ENCODE measurements around the gene HECTD4.

The HECTD4 gene

GRCh38 chr12:112124918-112125249, 257.3 kb downstream of the HECTD4 start:
- H3K27ac Mint-ChIP-seq: peak overlapping the region; percentile 77 to 92 (median 86)
- no peaks in the 10 kb centered on the region for H3K36me3 Mint-ChIP-seq (ENCODE audit: low read depth)
- TF ChIP-seq, protein P1, sequence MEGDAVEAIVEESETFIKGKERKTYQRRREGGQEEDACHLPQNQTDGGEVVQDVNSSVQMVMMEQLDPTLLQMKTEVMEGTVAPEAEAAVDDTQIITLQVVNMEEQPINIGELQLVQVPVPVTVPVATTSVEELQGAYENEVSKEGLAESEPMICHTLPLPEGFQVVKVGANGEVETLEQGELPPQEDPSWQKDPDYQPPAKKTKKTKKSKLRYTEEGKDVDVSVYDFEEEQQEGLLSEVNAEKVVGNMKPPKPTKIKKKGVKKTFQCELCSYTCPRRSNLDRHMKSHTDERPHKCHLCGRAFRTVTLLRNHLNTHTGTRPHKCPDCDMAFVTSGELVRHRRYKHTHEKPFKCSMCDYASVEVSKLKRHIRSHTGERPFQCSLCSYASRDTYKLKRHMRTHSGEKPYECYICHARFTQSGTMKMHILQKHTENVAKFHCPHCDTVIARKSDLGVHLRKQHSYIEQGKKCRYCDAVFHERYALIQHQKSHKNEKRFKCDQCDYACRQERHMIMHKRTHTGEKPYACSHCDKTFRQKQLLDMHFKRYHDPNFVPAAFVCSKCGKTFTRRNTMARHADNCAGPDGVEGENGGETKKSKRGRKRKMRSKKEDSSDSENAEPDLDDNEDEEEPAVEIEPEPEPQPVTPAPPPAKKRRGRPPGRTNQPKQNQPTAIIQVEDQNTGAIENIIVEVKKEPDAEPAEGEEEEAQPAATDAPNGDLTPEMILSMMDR (IDR thresholded peaks at IDR 0.05; ENCODE audit: unreplicated experiment in 3 of 3): no peak
- H3K4me3 Mint-ChIP-seq: peak overlapping the region; percentile 83 to 90 (median 83)
- no peaks in the 10 kb centered on the region for H3K27me3 Mint-ChIP-seq (ENCODE audit: low read depth)
- peaks cover 38% of the 10 kb centered on the region for H3K4me1 Mint-ChIP-seq
- no peaks in the 10 kb centered on the region for H3K9me3 Mint-ChIP-seq

DNA sequence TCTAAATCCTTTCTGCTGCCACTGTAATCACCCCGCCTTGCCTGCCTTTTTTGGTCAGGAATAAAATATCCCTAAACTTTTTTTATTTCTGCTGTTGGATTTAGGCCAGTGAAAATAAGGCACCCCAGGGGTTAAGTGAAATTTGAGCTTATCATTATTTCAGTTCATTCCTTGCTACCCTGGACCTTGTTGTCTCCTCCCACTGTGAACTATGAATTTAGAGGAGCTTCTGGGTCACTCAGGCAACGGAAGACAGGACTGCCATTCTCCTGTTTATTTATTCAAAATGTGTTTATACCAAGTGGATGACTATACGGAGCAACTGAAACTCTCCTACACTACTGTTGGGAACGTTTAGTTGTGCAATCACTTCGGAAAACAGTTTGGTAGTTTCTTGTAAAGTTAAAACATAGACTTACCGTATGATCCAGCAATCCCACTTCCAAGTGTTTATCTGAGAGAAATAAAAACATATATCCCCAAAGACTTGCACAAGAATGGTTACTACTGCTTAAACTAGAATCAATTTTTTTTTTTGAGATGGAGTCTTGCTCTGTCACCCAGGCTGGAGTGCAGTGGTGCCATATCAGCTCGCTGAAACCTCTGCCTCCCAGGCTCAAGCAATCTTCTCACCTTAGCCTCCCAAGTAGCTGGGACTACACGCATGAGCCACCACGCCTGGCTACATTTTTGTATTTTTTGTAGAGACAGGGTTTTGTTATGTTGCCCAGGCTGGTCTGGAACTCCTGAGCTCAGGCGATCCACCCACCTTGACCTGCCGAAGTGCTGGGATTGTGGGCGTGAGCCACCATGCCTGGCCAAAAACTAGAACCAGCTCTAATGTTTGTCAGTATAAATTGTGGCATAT, 259.2 kb downstream of the HECTD4 start:
- peak overlapping the region; percentile 84 to 93 (median 92) for H3K27ac Mint-ChIP-seq
- peaks cover 38% of the 10 kb centered on the region for H3K4me1 Mint-ChIP-seq
- H3K27me3 Mint-ChIP-seq (ENCODE audit: low read depth): no peaks in the 10 kb centered on the region
- TF ChIP-seq, protein P1 (IDR thresholded peaks at IDR 0.05; ENCODE audit: unreplicated experiment in 3 of 3): no peak
- peak overlapping the region in 2 of 3 experiments; percentile 48 to 65 for H3K4me3 Mint-ChIP-seq
- no peaks in the 10 kb centered on the region for H3K36me3 Mint-ChIP-seq (ENCODE audit: low read depth)
- no peaks in the 10 kb centered on the region for H3K9me3 Mint-ChIP-seq

DNA sequence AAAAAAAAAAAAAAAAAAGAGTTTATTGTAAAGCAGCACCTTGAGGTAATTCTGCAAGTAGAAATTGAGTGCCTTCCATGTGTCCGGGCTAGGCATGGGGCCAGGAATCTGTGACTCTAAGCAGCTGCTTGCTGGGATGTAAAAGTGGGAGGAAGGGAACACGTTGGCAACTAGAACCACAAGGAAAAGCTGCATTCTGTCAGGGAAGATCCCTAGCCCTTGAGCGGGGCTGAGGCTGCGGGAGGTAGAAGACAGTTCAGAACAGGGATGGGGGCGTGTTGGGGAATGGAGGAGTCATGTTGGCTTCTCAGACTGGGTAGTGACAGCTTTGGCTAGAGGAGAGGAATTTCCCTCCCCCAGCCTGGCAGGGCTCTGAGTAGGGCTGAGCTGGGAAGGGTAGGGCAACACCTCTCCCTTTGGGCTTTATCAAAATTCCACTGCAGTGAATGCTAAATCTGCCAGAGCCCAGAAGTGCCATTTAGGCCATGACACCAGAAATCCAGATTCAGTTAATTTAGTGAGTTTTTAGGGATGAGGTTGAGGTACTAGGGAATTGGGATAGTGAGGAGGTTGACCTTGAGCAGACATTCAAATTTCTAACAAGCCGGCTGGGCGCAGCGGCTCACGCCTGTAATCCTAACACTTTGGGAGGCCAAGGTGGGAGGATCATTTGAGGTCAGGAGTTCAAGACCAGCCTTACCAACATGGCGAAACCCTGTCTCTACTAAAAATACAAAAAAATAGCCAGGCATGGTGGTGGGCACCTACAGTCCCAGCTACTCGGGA, 260.3 kb downstream of the HECTD4 start:
- Mint-ChIP-seq H3K27ac (peak overlapping the region; percentile 84 to 92 (median 91)), H3K36me3 (ENCODE audit: low read depth) (no peaks in the 10 kb centered on the region), H3K9me3 (no peaks in the 10 kb centered on the region), H3K4me1 (peaks cover 37% of the 10 kb centered on the region), H3K27me3 (ENCODE audit: low read depth) (no peaks in the 10 kb centered on the region), H3K4me3 (peak overlapping the region; percentile 38 to 73 (median 54))
- TF ChIP-seq, protein P1 (IDR thresholded peaks at IDR 0.05; ENCODE audit: unreplicated experiment in 3 of 3): no peak

- Mint-ChIP-seq H3K4me1 (peaks cover 25% of the 10 kb centered on the region), H3K9me3 (no peaks in the 10 kb centered on the region), H3K36me3 (ENCODE audit: low read depth) (no peaks in the 10 kb centered on the region), H3K27ac (peak overlapping the region in 1 of 3 experiments; percentile 56), H3K27me3 (ENCODE audit: low read depth) (no peaks in the 10 kb centered on the region), H3K4me3 (no peak overlapping the region)
- TF ChIP-seq, protein P1 (IDR thresholded peaks at IDR 0.05; ENCODE audit: unreplicated experiment in 3 of 3): no peak
These were observed 264.5 kb downstream of the HECTD4 start for GRCh38 chr12:112117685-112118084.

DNA sequence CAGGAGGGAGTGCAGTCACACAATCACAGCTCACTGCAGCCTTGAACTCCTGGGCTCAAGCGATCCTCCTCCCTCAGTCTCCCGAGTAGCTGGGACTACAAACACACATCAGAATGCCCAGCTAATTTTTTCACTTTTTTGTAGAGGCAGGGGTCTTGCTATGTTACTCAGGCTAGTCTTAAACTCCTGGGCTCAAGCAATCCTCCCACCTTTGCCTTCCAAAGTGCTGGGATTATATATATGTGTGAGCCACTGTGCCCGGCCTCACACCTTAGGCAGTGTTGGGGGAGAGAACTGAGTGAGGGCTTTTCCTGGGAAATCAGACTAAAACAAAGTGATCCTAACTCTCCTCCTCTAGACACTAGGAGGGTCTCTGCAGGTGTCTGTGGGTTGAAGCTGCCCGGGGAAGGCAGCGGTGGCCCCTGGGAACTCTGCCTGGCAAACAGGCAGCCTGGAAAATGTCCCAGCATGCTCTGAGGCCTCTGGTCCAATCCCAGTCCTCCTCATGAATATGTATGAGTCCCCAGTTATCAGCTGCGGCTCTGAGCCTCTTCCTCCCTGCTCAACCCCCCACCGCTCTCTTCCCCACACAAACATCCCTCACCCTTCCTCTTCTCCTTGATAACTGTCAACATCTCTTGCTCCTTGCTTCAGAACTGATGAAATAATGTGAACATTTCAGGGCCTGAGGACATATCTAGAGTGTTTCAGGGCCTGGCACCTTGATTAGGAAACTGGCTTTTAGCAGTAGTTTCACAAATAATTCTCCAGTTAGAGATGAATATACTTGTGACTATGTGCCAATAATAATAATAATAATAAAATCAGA, 265.8 kb downstream of the HECTD4 start:
- H3K27ac Mint-ChIP-seq: peak overlapping the region; percentile 59 to 92 (median 88)
- H3K9me3 Mint-ChIP-seq: no peaks in the 10 kb centered on the region
- peak overlapping the region in 2 of 3 experiments; percentile 14 to 15 for H3K4me3 Mint-ChIP-seq
- peaks cover 21% of the 10 kb centered on the region for H3K4me1 Mint-ChIP-seq
- TF ChIP-seq, protein P1 (IDR thresholded peaks at IDR 0.05; ENCODE audit: unreplicated experiment in 3 of 3): no peak
- H3K36me3 Mint-ChIP-seq (ENCODE audit: low read depth): no peaks in the 10 kb centered on the region
- H3K27me3 Mint-ChIP-seq (ENCODE audit: low read depth): no peaks in the 10 kb centered on the region

All from nephron (organoid).